Trophoblast cell (in vitro differentiated cells and primary cell): ENCODE data around the gene PAX7.

ENCODE experiments used
- DNase-seq, 2 donors: peaks; one replicate each; pipeline ENCODE4 v3.0.0-alpha.2; 2016
- H2AFZ ChIP-seq: 2 replicates; pipeline ENCODE4 v1.6.1; 2013; ENCODE audit warnings: low read length, moderate library complexity, mild to moderate bottlenecking; ENCODE audit not compliant: insufficient read depth, poor library complexity
- H2AK5ac ChIP-seq: 2 replicates; pipeline ENCODE4 v1.6.1; 2013; ENCODE audit warnings: mild to moderate bottlenecking, low read length
- H2BK120ac ChIP-seq: 2 replicates; pipeline ENCODE4 v1.6.1; 2013; ENCODE audit warnings: low read length, mild to moderate bottlenecking, moderate library complexity; ENCODE audit not compliant: insufficient read depth, poor library complexity
- H2BK12ac ChIP-seq: 2 replicates; pipeline ENCODE4 v1.6.1; 2013; ENCODE audit warnings: mild to moderate bottlenecking, low read length, moderate library complexity
- H2BK5ac ChIP-seq: 2 replicates; pipeline ENCODE4 v1.6.1; 2013; ENCODE audit warnings: low read length, low read depth, moderate library complexity, mild to moderate bottlenecking; ENCODE audit not compliant: poor library complexity
- H3K14ac ChIP-seq: 2 replicates; pipeline ENCODE4 v1.6.1; 2013; ENCODE audit warnings: mild to moderate bottlenecking, low read length
- H3K18ac ChIP-seq: 2 replicates; pipeline ENCODE4 v1.6.1; 2013; ENCODE audit warnings: mild to moderate bottlenecking, low read length
- H3K23ac ChIP-seq: 2 replicates; pipeline ENCODE4 v1.6.1; 2013; ENCODE audit warnings: low read length
- H3K27ac ChIP-seq: 2 replicates; pipeline ENCODE4 v1.5.1; 2013; ENCODE audit warnings: low read depth, mild to moderate bottlenecking, inconsistent platforms, low read length, moderate library complexity
- H3K27me3 ChIP-seq: 2 replicates; pipeline ENCODE4 v1.6.1; 2013; ENCODE audit warnings: inconsistent platforms, mild to moderate bottlenecking, low read length, moderate library complexity; ENCODE audit not compliant: insufficient read depth
- H3K36me3 ChIP-seq, 2 experiments: 1 replicate in 1 of 2; 2 replicates in 1 of 2; pipeline ENCODE4 v1.6.1; 2013; ENCODE audit warnings: low read length in 2 of 2, mild to moderate bottlenecking in 2 of 2, moderate library complexity in 1 of 2; ENCODE audit not compliant: insufficient read depth in 2 of 2, control insufficient read depth in 1 of 2
- H3K4ac ChIP-seq: 2 replicates; pipeline ENCODE4 v1.6.1; 2013; ENCODE audit warnings: low read depth, mild to moderate bottlenecking, low read length, moderate library complexity
- H3K4me1 ChIP-seq, 2 experiments: 1 replicate in 1 of 2; 2 replicates in 1 of 2; pipeline ENCODE4 v1.6.1; 2013; ENCODE audit warnings: low read length in 2 of 2, mild to moderate bottlenecking in 2 of 2, moderate library complexity in 1 of 2; ENCODE audit not compliant: insufficient read depth in 2 of 2, control insufficient read depth in 1 of 2
- H3K4me2 ChIP-seq: 2 replicates; pipeline ENCODE4 v1.6.1; 2013; ENCODE audit warnings: inconsistent platforms, mild to moderate bottlenecking, low read length, moderate library complexity
- H3K4me3 ChIP-seq: 2 replicates; pipeline ENCODE4 v1.5.1; 2013; ENCODE audit warnings: mild to moderate bottlenecking, low read depth, low read length, inconsistent platforms
- H3K79me1 ChIP-seq: one replicate; pipeline ENCODE4 v1.6.1; 2013; ENCODE audit warnings: low read length
- H3K79me2 ChIP-seq: 2 replicates; pipeline ENCODE4 v1.6.1; 2013; ENCODE audit warnings: low read length, mild to moderate bottlenecking; ENCODE audit not compliant: control insufficient read depth, insufficient read depth, poor library complexity
- H3K9ac ChIP-seq: 2 replicates; pipeline ENCODE4 v1.6.1; 2013; ENCODE audit warnings: mild to moderate bottlenecking, low read length
- H3K9me3 ChIP-seq: 2 replicates; pipeline ENCODE4 v1.6.1; 2013; ENCODE audit warnings: low read depth, mild to moderate bottlenecking, control low read depth, inconsistent platforms, low read length; ENCODE audit not compliant: insufficient read depth
- H4K12ac ChIP-seq: 2 replicates; pipeline ENCODE4 v1.6.1; 2013; ENCODE audit warnings: low read depth, mild to moderate bottlenecking, low read length, moderate library complexity
- H4K8ac ChIP-seq: 2 replicates; pipeline ENCODE4 v1.6.1; 2013; ENCODE audit warnings: low read depth, mild to moderate bottlenecking, low read length, moderate library complexity
- H4K91ac ChIP-seq: one replicate; pipeline ENCODE4 v1.6.1; 2013; ENCODE audit warnings: low read depth, mild to moderate bottlenecking, low read length, moderate library complexity
- WGBS: extraction: QIAGEN DNeasy Blood & Tissue Kit; methylation state at CpG from one replicate; pipeline ENCODE4 v1.1.7; 2013; ENCODE audit warnings: missing lambda C conversion rate; ENCODE audit not compliant: insufficient read length, insufficient coverage; ENCODE audit errors: extremely low coverage; 5-methylcytosine and 5-hydroxymethylcytosine counted together

The PAX7 gene

GRCh38 chr1:18644973-18645746 lies 14.5 kb downstream of the PAX7 start:
- Histone ChIP-seq H3K18ac (no peak overlapping the region), H3K36me3 (no peaks in the 10 kb centered on the region), H2AFZ (no peak overlapping the region), H3K23ac (no peak overlapping the region), H3K27me3 (peaks cover 87% of the 10 kb centered on the region), H4K12ac (no peak overlapping the region), H3K4me1 (peaks cover 0 to 3% of the 10 kb centered on the region in 2 experiments), H3K4ac (no peak overlapping the region), H3K4me3 (no peak overlapping the region), H2BK5ac (no peak overlapping the region), H2AK5ac (no peak overlapping the region), H3K9ac (no peak overlapping the region), H3K14ac (no peak overlapping the region), H3K4me2 (no peak overlapping the region), H3K9me3 (peaks cover 6% of the 10 kb centered on the region), H3K27ac (no peak overlapping the region), H2BK12ac (no peak overlapping the region), H4K8ac (no peak overlapping the region), H4K91ac (no peak overlapping the region), H3K79me1 (no peaks in the 10 kb centered on the region), H3K79me2 (no peaks in the 10 kb centered on the region), H2BK120ac (no peak overlapping the region)
- WGBS: no CpG with 5 or more reads among the region's 46 CpGs
- DNase-seq: no peak

GRCh38 chr1:18645747-18646090 lies 15.1 kb downstream of the PAX7 start:
- Histone ChIP-seq H3K79me1 (no peaks in the 10 kb centered on the region), H3K9ac (no peak overlapping the region), H2AFZ (no peak overlapping the region), H3K27ac (no peak overlapping the region), H3K23ac (no peak overlapping the region), H4K91ac (no peak overlapping the region), H3K36me3 (no peaks in the 10 kb centered on the region), H3K18ac (no peak overlapping the region), H2AK5ac (no peak overlapping the region), H2BK5ac (no peak overlapping the region), H3K4me1 (peaks cover 0 to 3% of the 10 kb centered on the region in 2 experiments), H3K4me3 (no peak overlapping the region), H3K79me2 (no peaks in the 10 kb centered on the region), H3K4ac (no peak overlapping the region), H4K8ac (no peak overlapping the region), H2BK12ac (no peak overlapping the region), H2BK120ac (no peak overlapping the region), H4K12ac (no peak overlapping the region), H3K9me3 (peaks cover 6% of the 10 kb centered on the region), H3K4me2 (no peak overlapping the region), H3K14ac (no peak overlapping the region), H3K27me3 (peaks cover 84% of the 10 kb centered on the region)
- DNase-seq: no peak
- no CpG with 5 or more reads among the region's 10 CpGs for WGBS

GRCh38 chr1:18646091-18646785 lies 15.6 kb downstream of the PAX7 start:
- Histone ChIP-seq H3K9ac (no peak overlapping the region), H4K12ac (no peak overlapping the region), H2AFZ (no peak overlapping the region), H2BK120ac (no peak overlapping the region), H4K91ac (no peak overlapping the region), H2AK5ac (no peak overlapping the region), H3K79me2 (no peaks in the 10 kb centered on the region), H3K4me3 (no peak overlapping the region), H3K4ac (no peak overlapping the region), H3K18ac (no peak overlapping the region), H3K4me1 (peaks cover 0 to 3% of the 10 kb centered on the region in 2 experiments), H2BK12ac (no peak overlapping the region), H4K8ac (no peak overlapping the region), H3K9me3 (peaks cover 6% of the 10 kb centered on the region), H3K4me2 (no peak overlapping the region), H3K27ac (no peak overlapping the region), H2BK5ac (no peak overlapping the region), H3K14ac (no peak overlapping the region), H3K23ac (no peak overlapping the region), H3K27me3 (peaks cover 79% of the 10 kb centered on the region), H3K79me1 (no peaks in the 10 kb centered on the region), H3K36me3 (no peaks in the 10 kb centered on the region)
- no CpG with 5 or more reads among the region's 35 CpGs for WGBS
- no peak for DNase-seq

- WGBS: no CpG with 5 or more reads among the region's 48 CpGs
- H2BK5ac ChIP-seq: no peak overlapping the region
- H3K18ac ChIP-seq: no peak overlapping the region
- no peaks in the 10 kb centered on the region for H3K79me2 ChIP-seq
- peaks cover 76% of the 10 kb centered on the region for H3K27me3 ChIP-seq
- H3K36me3 ChIP-seq: no peaks in the 10 kb centered on the region
- no peak overlapping the region for H3K27ac ChIP-seq
- H3K23ac ChIP-seq: no peak overlapping the region
- no peak overlapping the region for H2AFZ ChIP-seq
- no peak overlapping the region for H2BK120ac ChIP-seq
- no peak overlapping the region for H4K91ac ChIP-seq
- no peak overlapping the region for H4K12ac ChIP-seq
- no peak overlapping the region for H3K4me3 ChIP-seq
- H3K9ac ChIP-seq: no peak overlapping the region
- no peak for DNase-seq
- peaks cover 6% of the 10 kb centered on the region for H3K9me3 ChIP-seq
- no peak overlapping the region for H4K8ac ChIP-seq
- no peak overlapping the region for H3K14ac ChIP-seq
- no peak overlapping the region for H2AK5ac ChIP-seq
- no peak overlapping the region for H3K4ac ChIP-seq
- peaks cover 0 to 3% of the 10 kb centered on the region in 2 experiments for H3K4me1 ChIP-seq
- no peaks in the 10 kb centered on the region for H3K79me1 ChIP-seq
- H3K4me2 ChIP-seq: no peak overlapping the region
- no peak overlapping the region for H2BK12ac ChIP-seq
Observed at GRCh38 chr1:18646786-18647410, 16.3 kb downstream of the PAX7 start.
